GM19438 (cell line): Measurements from ENCODE around the gene CCDC38.
"Not testable (repeated sequence)": the region's sequence is repeated elsewhere in the genome, so short reads cannot be mapped to it uniquely, and the experiment has no call there.

Experiments used
- ATAC-seq: cut with Tn5 transposase; IDR thresholded peaks from one replicate; pipeline ENCODE4 v1.9.1; 2021; ENCODE audit warnings: low read depth; ENCODE audit not compliant: unreplicated experiment

Gene CCDC38

DNA sequence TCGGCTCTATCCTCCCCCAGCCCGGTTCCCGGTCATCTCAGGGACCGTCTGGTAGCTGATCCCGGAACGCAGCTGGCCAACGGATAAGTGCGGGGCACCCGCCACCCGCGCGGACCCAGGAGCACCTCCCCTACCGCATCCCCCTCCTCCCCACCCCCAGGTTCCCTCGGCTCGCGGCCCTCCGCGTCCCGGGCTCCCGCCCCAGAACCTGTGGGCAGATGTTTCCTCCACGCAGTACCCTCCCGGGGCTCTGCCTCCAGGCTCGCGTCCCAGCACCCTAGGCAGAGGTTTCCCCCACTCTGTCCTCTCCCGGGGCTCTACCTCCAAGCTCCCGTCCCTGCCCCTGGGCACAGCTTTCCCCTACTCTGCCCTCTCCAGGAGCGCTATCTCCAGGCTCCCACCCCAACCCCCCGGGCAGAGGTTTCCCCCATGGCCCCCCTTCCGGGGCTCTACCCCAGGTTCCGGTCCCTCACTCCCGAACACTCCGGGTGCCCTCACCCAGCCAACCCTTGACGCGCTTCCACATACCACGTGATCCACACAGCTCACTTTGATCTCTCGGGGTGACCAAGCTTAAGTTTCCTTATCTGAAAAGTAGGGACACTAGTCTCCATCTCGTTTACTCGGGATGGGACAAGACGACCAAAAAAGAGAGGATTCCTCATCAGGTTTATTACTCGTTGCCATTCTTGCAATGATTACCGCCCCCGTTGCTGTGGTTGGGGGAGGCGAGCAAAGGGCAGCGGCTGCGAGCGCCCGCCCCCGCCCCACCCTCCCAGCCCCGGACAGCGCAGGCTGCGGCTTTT lies at the start of gene CCDC38:
TSS of gene CCDC38 (minus strand) at position 91 of the 806 bp plus-strand sequence. CDS start 6,105 bp downstream, outside the sequence.
- ATAC-seq, result peak; percentile 98

GRCh38 chr12:95990136-95990535 lies 47.7 kb upstream of the CCDC38 start:
- no peak for ATAC-seq

DNA sequence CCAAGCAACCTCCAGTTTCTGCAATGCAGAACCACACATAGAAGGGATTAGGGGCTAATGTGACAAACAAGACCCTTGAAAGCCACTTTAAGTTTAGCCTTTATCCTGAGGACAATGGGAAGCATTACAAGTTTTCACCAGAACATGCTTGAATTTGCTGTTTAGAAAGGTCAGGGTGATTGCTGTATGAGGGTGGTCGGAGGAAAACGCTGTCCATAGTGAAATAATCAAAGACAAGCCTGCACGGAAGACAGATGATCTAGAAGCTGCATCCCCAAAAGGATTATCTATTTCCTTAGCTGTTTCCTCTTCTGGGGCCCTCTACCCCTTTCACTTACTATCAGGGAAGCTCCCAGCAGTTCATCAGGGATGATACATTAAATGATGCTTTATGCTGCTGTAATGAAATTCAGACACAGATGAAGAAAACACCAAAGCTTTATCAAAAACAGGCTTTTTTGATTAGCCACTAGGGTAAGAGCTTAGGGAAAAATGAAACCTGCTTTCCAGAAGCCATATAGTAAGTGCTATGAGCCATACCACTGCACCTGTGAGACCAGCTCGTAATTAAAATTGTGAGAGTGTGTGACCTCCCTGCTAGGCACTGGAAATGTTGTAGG lies 47.2 kb upstream of the CCDC38 start:
- no peak for ATAC-seq

- ATAC-seq, result no peak
Observed at GRCh38 chr12:95988506-95989275, 46.3 kb upstream of the CCDC38 start.

DNA sequence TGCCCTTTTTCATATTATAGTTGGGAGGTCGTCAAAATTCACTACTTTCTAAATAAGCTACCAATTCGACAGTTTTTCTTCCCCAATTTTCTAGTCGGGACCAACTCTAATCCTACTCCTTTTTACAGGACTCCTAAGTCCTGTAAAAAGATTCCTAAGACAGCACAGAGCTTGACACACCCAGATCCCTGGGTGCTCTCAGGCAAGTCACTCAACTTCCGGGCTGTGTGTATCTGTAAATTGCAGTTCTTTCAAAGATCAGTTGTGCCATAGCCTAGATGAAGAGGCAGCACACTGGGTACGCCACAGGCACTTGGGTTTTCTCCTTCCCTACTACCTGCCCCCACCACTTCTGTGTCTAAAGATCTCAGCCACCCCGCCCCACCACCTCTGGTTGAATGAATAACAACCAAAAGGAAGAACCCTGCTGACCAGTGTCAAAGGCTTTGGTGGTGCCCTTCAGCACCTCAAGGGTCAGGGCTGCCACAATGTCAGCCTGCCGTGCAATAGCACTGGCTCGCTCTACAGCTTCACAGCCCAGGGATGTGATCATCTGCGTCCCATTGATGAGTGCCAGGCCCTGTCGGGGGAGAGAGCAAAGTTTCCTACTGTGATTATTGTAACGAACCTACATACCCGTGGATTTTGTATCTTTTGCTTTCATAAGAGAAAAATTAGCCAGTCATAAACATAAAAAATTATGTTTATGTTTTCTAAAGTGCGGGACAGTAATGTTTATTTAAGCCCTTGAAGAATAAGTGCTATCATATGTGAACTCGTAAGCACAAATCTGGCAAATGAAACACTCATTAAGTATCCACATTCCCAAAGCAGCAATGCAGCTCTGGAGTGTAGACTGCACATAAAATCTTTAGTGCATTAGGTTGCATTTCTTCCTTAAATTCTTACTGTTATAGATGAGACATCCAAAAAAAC lies 44.5 kb upstream of the CCDC38 start:
- ATAC-seq, result no peak

DNA sequence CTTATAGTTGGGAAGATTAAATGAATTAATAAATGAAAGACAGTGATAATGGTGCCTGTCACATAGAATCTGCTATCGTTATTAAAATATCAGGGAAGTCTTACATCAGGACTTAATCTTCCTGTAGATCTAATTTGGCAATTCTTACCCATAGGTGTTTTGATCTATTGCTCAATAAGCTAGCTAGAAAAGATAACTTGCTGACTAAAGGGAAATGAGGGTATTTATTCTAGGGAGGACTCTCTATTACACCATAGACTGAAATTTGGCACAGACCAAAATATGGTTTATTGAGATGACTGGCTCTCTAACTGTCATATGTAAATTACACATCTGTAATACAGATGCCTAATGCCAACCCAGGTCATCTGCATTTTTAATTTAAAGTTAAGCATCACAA lies 42.3 kb upstream of the CCDC38 start:
- ATAC-seq, result no peak

DNA sequence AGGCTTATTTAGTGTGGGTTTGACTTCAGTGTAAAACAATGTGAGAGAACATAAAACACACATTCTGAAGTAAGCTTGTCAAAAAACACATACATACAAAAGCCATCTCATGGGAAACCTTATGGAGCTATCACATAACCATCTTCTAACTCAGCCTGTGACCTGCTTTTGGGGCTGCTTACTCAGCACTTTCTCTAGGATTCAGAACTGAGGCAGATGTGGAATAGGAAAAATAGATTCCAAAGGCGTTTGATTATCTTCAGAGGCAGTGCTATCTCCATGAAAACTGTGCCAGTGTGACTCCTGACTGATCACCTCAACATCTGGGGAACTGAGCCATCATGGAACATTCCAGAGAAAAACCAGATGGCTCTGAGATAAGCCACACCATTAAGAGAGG lies 40.2 kb upstream of the CCDC38 start:
- ATAC-seq, result no peak

GRCh38 chr12:95980437-95980836 lies 38.0 kb upstream of the CCDC38 start:
- no peak for ATAC-seq

DNA sequence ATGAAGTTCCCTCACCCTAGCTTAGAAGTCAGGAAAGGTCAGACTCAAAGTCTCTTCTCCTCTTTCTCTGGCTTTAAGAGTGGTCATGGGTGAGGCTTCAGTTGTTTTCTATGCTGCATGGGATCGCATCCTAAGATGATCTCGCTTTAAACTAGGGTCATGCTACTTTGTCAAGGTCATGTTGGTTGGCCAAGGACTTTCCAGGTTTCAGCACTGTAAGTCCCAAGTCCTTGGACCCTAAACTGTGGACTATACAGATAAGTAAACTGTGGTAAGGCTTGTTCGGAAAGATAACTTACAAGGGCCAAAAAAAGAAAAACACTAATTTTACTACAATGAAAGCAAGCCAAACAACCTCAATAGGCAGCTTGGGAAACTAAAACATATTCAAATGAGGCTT lies 36.4 kb upstream of the CCDC38 start:
- no peak for ATAC-seq

DNA sequence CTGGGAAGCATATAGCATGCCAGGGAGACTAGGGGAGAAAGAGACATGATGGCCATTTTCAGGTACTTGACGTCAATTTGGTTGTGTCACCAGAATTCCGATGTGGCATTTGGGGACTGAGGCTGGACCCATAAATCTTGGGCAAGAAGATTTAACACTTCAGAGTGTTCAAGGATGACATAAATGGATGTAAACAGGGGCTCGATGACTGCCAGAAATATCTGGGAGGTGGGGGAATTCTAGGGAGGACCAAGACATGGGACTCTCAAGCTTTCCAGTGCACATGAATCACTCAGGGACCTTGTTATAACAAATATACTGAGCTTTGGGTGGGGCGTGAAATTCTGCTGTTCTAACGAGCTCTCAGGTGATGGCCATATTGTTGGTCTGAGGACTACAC lies 35.9 kb upstream of the CCDC38 start:
- no peak for ATAC-seq

DNA sequence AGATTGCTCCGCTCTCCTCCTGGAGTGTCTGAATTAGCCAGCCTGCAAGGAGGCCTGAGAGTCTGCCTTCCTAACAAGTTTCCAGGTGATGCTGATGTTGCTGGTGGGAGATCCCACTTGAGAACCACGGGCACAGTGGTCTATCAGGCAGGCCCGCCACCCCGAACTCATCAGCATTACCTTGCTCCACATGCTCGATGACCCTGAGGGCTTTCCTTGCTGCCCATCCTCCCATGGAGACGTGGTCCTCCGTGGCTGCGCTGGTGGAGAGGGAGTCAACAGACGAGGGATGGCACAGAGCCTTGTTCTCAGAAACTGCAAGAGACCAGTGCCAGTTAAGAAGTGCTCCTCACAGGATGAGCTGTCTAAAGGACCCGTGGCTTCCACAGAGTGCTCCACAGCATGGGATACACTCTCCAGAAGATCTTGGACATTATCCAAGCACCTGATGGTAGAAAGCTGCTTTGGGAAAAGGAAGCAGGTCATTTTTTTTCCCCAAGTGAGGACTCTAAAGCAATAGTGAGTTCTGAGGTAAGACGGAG lies 35.4 kb upstream of the CCDC38 start:
- ATAC-seq, result no peak

DNA sequence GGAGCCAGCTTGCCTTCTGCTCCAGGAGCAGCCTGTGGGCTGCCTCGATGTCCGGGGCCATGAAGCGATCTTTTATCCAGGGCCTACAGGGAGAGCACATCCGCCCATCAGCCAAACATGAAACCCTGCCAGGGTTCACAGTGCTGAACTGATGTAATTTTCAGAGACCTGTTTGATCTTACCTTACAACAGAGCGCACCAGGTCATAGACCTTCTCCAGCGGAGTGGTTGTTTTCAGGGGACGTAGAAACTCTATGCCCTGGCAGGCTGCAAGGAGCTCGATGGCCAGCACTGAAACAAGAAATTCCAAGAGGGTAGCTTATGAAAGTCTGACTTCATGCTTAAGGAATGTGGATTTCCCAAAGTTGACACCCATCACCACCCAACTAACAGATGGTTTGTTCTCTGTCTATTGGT lies 34.0 kb upstream of the CCDC38 start:
- ATAC-seq, result no peak

DNA sequence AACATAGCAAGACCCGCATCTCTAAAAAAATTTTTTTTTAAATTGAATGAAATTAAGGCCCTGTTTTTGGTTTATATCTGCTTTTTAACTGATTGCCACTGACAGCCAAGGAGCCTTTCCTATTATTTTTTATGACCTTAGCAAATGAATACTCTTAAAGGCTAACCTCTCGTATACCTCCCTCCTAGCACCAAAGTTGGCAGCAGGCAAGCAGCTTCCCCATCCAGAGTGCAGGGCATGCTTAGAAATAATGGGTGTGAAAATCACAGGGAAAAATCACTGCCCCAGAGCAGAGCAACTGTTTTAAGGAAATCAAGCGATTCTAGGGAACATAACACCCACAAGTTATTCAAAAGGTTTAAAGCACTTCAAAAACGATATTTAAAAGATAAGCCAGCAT lies 33.1 kb upstream of the CCDC38 start:
- no peak for ATAC-seq

DNA sequence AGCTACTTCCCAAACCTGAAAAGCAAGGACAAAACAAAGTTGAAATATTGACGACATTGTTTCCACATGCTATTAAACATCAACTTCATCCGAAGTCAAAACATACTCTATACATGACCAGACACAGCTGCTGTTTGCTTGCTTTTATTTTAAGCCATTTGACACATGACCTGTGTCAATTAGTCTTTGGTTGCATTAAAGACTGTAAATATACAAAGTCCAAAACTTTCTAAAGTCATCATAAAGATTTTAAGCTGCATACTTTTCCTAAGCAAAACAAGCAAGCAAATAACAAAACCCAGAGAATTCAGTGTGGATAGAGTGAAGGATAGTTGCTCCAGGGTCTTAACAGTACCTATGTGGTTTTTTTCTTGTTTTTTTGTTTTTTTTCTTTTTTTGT lies 31.9 kb upstream of the CCDC38 start:
- ATAC-seq, result no peak

- ATAC-seq, result no peak
Observed at GRCh38 chr12:95972832-95973456, 30.5 kb upstream of the CCDC38 start.

DNA sequence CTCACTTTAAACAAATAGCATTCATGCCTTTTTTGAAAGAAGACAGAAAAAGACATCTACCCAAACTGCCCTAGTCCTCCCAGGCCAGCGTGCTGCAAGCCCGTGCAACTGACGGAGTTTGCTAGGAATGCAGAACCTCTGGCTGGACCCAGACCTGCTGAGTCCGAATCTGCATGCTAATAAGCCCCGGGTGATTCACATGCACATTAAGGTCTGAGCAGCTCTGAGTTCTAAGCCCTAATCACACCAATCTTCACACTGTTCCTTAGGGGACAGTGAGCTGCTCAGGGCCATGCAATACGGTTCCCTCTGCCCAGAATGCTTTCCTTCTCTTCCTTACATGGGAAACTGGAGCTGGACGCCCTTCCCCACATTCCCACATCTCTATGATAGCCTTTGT lies 28.5 kb upstream of the CCDC38 start:
- no peak for ATAC-seq

DNA sequence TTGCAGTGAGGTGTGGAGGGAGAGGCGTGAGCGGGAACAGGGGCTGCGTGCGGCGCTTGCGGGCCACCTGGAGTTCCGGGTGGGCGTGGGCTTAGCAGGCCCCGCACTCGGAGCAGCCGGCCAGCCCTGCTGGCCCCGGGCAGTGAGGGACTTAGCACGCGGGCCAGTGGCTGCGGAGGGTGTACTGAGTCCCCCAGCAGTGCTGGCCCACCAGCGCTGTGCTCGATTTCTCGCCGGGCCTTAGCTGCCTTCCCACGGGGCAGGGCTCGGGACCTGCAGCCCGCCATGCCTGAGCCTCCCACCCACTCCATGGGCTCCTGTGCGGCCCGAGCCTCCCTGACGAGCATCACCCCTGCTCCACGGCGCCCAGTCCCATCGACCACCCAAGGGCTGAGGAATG lies 26.7 kb upstream of the CCDC38 start:
- ATAC-seq, result not testable (repeated sequence)

DNA sequence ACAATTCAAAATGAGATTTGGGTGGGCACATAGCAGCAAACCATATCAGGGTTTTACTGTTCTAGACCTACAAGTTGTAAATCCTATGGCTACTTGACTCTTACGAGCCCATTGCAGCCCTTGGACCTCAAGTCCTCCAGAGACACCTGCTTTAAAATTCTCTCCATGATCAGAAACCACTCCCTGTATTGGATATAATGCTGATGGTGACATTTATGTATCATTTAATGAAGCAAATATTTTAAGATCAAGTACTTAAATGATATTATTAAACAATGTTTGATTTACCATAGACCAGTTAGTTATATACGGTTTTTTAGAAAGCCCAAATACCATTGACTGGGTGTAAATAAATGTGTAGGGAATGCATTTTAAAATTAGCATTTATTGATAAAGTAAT lies 24.9 kb upstream of the CCDC38 start:
- no peak for ATAC-seq

- ATAC-seq, result no peak
Observed at GRCh38 chr12:95966287-95966870, 24.0 kb upstream of the CCDC38 start.
